Ishikawa (cell line): Measurements from ENCODE around the gene SLC17A9.

ENCODE experiments used
- CEBPB ChIP-seq: IDR thresholded peaks from 2 replicates; pipeline ENCODE4 v1.6.1; 2012
- CREB1 ChIP-seq: IDR thresholded peaks from 2 replicates; pipeline ENCODE4 v1.6.1; 2012; ENCODE audit warnings: low read depth
- EGR1 ChIP-seq: IDR thresholded peaks from 2 replicates; pipeline ENCODE4 v1.6.1; 2012
- EP300 ChIP-seq: IDR thresholded peaks from 2 replicates; pipeline ENCODE4 v1.6.1; 2012; ENCODE audit warnings: borderline replicate concordance
- FOXM1 ChIP-seq: IDR thresholded peaks from 2 replicates; pipeline ENCODE4 v1.6.1; 2012; ENCODE audit warnings: low read depth, borderline replicate concordance
- MAX ChIP-seq: IDR thresholded peaks from 2 replicates; pipeline ENCODE4 v1.6.1; 2012
- NFIC ChIP-seq: IDR thresholded peaks from 2 replicates; pipeline ENCODE4 v1.6.1; 2012
- RAD21 ChIP-seq: IDR thresholded peaks from 2 replicates; pipeline ENCODE4 v1.6.1; 2012; ENCODE audit warnings: low read depth
- REST ChIP-seq: IDR thresholded peaks from 2 replicates; pipeline ENCODE4 v1.6.1; 2012; ENCODE audit warnings: low read depth, mild to moderate bottlenecking
- TAF1 ChIP-seq: IDR thresholded peaks from 2 replicates; pipeline ENCODE4 v1.6.1; 2012; ENCODE audit warnings: low read depth, mild to moderate bottlenecking
- TCF12 ChIP-seq: IDR thresholded peaks from 2 replicates; pipeline ENCODE4 v1.6.1; 2012; ENCODE audit warnings: low read depth
- TEAD4 ChIP-seq: IDR thresholded peaks from 2 replicates; pipeline ENCODE4 v1.6.1; 2012
- USF1 ChIP-seq: IDR thresholded peaks from 2 replicates; pipeline ENCODE4 v1.6.1; 2012
- YY1 ChIP-seq: IDR thresholded peaks from 2 replicates; pipeline ENCODE4 v1.6.1; 2012; ENCODE audit warnings: low read depth
- ZBTB7A ChIP-seq: IDR thresholded peaks from 2 replicates; pipeline ENCODE4 v1.6.1; 2012; ENCODE audit warnings: low read depth

The SLC17A9 gene

GRCh38 chr20:62906647-62907375, 45.7 kb upstream of the SLC17A9 start:
- no peak for TF ChIP-seq YY1
- no peak for TF ChIP-seq ZBTB7A
- no peak for TF ChIP-seq FOXM1
- TF ChIP-seq CREB1 = no peak
- TF ChIP-seq NFIC = no peak
- no peak for TF ChIP-seq USF1
- no peak for TF ChIP-seq EGR1
- TF ChIP-seq TEAD4 = no peak
- no peak for TF ChIP-seq TAF1
- TF ChIP-seq CEBPB = no peak
- TF ChIP-seq EP300 = no peak
- no peak for TF ChIP-seq REST
- no peak for TF ChIP-seq MAX
- TF ChIP-seq TCF12 = no peak
- no peak for TF ChIP-seq RAD21

- TF ChIP-seq CEBPB = no peak
Measured at GRCh38 chr20:62907384-62908317, 44.9 kb upstream of the SLC17A9 start.

- TF ChIP-seq YY1 = no peak
- no peak for TF ChIP-seq FOXM1
- no peak for TF ChIP-seq EP300
- no peak for TF ChIP-seq NFIC
- TF ChIP-seq ZBTB7A = no peak
- no peak for TF ChIP-seq MAX
- no peak for TF ChIP-seq CREB1
- TF ChIP-seq TAF1 = no peak
- TF ChIP-seq TEAD4 = no peak
- no peak for TF ChIP-seq EGR1
- TF ChIP-seq TCF12 = no peak
- TF ChIP-seq REST = no peak
- TF ChIP-seq CEBPB = no peak
- TF ChIP-seq RAD21 = no peak
- TF ChIP-seq USF1 = no peak
Measured at GRCh38 chr20:62908971-62909791, 43.3 kb upstream of the SLC17A9 start.

- TF ChIP-seq USF1 (no peak), MAX (no peak), TEAD4 (no peak), EP300 (no peak), FOXM1 (no peak), TCF12 (no peak), TAF1 (no peak), NFIC (no peak), EGR1 (no peak), CEBPB (no peak), CREB1 (no peak)
Measured at GRCh38 chr20:62910217-62910766, 42.2 kb upstream of the SLC17A9 start.
